ENCODE data around the gene PDGFRA.

DNA sequence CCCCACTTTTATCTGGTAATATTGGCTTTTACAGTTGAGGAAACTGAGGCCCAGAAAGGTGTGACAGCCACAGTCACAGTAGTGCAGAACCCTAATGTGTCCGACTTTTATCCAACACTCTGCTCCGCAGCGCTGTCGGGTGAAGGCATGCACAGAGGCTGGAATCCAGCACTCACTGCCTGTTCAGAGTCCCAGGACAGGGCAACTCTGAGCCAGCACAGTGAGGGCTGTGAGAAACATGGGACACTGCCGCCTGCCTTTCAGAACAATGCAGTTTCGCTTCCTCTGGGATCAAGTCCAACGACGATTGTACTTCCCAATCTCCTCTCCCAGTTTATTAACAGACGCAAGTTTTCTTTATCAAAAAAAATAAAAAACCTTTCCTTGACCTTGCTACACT is 41.9 kb upstream of the PDGFRA start:
- TF ChIP-seq, protein P1, sequence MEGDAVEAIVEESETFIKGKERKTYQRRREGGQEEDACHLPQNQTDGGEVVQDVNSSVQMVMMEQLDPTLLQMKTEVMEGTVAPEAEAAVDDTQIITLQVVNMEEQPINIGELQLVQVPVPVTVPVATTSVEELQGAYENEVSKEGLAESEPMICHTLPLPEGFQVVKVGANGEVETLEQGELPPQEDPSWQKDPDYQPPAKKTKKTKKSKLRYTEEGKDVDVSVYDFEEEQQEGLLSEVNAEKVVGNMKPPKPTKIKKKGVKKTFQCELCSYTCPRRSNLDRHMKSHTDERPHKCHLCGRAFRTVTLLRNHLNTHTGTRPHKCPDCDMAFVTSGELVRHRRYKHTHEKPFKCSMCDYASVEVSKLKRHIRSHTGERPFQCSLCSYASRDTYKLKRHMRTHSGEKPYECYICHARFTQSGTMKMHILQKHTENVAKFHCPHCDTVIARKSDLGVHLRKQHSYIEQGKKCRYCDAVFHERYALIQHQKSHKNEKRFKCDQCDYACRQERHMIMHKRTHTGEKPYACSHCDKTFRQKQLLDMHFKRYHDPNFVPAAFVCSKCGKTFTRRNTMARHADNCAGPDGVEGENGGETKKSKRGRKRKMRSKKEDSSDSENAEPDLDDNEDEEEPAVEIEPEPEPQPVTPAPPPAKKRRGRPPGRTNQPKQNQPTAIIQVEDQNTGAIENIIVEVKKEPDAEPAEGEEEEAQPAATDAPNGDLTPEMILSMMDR (conservative IDR thresholded peaks at IDR 0.05 in 1 of 2, IDR thresholded peaks at IDR 0.05 in 1 of 2; ENCODE audit: low read depth in 1 of 2, low read length in 2 of 2), result no peak
- no peak for TF ChIP-seq EZH2 (IDR thresholded peaks at IDR 0.05; ENCODE audit: low read length, missing control alignments)
